ENCODE data around the gene TMEM37.

TMEM37 gene

DNA sequence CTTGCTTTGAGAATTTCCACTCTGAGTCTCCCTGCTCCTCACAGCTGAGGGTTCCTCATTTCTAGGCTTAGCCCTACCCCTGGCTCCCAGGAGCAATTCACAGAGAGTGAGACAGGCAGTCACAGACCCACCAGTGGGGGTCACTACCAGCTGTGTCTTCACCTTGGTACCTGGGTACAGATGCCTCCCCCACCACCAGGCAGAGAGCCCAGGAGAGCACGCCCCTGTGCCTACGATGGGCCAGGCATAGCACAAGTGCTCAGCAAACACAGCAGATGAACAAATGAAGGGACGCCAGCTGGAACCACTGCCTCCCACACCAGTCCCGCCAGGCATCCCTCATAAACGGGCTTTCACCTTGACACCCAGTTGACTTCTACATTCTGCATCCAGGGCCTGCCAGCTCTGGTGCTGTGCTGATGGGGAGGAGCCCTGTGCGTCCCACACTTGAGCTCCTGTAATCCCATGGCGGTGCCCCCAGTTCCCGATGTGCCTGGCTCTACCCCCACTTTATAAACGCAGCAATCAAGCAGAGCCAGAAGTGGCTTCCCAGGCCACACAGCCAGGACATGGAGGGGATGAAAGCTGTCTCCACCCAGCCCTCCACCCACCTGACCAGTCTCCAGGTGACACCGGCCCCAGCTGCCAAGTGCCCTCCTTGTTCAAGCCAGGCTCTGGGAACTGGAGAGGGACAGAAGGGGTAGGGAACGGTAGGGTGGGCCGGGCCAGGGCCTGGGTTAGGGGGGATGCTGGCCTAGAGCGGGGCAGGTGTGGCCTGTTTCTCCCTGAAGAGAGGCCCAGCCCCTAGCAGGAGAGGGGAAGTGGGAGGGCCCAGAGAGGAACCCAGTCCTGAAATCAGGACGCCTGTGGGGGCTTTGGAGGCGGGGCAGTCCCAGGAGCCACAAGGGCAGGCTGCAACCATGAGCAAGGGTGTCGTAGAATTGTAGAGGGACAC is 50.1 kb downstream of the TMEM37 start:
- DNase-seq = no peak

DNA sequence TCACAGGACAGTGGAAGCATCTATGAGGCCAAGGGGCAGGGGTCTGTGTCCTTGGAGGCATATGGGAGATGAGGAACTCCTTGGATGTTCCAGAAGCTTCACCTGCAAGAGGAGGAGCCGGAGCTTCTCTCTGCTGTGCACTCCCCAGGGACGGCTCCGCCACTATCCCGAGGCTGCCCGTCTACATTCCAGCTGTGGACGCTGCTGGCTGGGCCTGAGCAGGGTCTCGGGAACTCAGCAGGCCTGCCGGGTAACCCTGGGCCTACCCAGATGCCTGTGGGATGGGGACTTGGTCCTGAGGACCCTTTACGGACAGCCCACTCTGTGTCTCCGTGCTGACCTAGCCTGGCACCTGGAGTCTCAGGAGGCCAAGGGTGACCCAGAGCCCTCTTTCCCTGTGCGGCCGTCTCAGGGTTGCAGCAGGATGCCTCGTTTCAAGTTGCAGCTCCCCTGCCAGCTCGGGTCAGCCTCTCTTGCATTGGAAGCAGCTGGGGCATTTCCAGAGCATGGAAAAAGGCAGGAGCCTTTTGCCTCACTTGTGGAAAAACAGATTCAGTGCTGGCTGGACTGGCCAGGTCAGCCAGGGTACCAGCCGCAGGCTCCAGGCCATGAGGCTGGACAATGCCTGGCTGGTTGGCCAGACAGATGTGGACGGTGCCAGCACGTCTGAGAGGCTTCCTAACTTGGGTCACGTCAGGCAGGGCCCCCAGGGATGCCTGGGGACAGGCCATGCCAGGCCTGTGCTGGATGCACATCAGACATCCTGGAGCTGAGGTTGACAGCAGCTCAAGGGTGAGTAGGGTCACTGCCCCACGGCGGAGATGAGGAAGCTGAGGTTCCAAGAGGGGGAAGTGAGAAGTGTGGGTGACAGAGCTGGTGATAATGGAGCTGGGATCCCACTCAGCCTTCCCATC is 51.1 kb downstream of the TMEM37 start:
- no peak for DNase-seq

DNA sequence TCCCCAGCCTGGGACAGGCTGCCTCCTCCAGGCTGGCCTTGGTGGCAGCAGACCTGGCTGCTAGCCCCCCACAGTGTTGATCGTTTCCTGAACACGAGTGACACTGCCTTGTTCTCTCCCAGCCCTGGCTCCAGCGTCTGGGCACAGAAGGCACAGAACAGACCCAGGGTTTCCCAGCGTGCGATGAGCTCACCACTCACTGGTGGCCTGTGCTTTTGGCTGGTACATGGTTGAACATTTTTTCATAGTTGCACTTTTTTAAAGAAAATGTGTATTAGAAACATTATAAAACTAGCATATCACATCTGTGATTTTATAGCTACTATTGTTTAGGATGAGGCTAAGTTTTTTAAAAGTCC is 51.7 kb downstream of the TMEM37 start:
- no peak for DNase-seq

- no peak for DNase-seq
These were observed 52.5 kb downstream of the TMEM37 start for GRCh38 chr2:119483896-119484718.

GRCh38 chr2:119484834-119485233 is 53.2 kb downstream of the TMEM37 start:
- DNase-seq = no peak

DNA sequence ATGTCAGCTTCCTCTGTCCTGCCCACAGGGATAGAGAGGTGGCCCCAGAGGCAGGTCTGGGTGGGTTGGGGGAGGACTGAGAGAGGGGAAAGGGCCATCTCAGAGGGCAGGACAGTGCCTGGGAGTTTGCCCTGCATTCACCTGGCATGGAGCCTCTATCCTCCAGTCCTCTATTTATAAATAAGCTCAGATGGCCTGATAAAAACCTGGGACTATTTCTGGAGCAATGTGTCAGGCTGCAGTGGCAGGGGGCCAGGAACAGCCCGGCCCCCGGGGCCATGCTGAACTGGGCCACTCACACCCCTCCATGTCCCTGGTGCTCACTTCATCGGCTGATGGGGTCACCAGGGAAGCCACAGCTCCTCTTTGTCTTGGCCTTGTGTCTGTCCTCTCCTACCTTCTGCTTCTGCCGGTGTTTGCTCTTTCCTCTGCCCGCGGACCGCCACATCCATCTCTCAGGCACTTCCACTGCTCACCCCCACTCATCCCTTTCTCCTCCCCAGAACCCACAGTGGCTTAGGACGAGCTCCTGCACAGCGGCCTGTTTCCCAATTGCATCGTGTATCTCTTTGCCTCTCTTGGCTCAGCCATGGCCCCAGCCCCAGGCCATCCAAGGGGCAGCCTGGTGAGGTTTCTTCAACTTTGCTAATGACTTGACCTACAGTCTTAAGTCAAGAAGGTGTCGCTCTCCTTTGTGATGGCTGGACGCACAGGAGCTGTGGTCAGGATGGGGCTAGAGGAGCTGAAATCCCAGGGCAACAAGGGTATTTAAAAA is 53.9 kb downstream of the TMEM37 start:
- DNase-seq = no peak

DNA sequence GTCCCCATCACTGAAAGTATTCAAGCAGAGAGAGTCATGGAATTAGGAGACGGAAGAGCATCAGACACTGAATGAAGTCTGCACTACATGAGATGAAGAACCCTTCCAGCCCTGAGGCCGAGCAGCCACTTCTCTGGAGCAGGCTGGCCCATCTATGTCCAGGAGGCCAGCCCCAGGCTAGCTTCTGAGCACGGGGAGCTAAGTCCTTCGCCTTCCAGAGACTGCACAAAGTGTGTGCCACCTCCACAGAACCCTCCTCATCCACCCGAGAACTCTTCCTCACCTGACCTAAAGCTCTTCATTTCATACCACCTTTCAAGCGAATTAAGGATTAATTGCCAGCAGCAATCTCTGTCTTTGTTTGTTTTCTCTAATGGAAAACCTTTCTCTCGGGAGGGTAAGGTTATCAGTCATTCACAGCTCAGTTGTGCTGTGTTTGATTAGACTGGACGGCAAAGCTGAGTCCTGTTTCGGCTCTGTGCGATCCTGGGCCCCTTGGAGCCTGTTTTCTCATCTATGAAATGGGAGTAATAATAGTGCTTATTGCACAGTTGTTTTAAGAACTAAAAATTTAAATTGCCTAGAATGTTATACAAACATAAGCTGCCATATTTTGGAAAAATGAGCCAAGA is 54.7 kb downstream of the TMEM37 start:
- no peak for DNase-seq

- DNase-seq = no peak
These were observed 55.2 kb downstream of the TMEM37 start for GRCh38 chr2:119486886-119487285.

GRCh38 chr2:119487434-119488244 is 56.0 kb downstream of the TMEM37 start:
- no peak for DNase-seq

All from T-helper 9 cell (primary cell).